Adrenal gland (tissue), 12 donors: ENCODE results near the gene TBC1D24. TPM values are rescaled to one million over a fixed set of nuclear protein-coding genes. Genes with fewer than 3 reads are reported as not detected.

Experiments
- DNase-seq, 7 donors: peaks; one replicate each; pipeline ENCODE4 v3.0.0-alpha.2; 2019 to 2020
- H3K27ac ChIP-seq, 5 donors: fragments of 200-600 bp; sonication (generic) in 4 of 5; 1 replicate in 3 of 5; 2 replicates in 2 of 5; pipeline versions ENCODE4 v1.5.1 to v1.8.0; 2016 to 2020; ENCODE audit warnings: mild to moderate bottlenecking in 1 of 5
- H3K27me3 ChIP-seq: fragments of 200-600 bp; 2 replicates; pipeline ENCODE4 v1.8.0; 2021
- H3K36me3 ChIP-seq, 2 donors: fragments of 200-600 bp; replicated peaks in 1 of 2; 1 replicate in 1 of 2; 2 replicates in 1 of 2; pipeline versions ENCODE4 v1.5.1 to v1.8.0; 2018 to 2022
- H3K4me1 ChIP-seq, 2 donors: fragments of 200-600 bp; replicated peaks in 1 of 2; 1 replicate in 1 of 2; 2 replicates in 1 of 2; pipeline versions ENCODE4 v1.5.1 to v1.8.0; 2018 to 2021
- H3K4me3 ChIP-seq, 4 donors: fragments of 200-600 bp; sonication (generic) in 3 of 4; one replicate each; pipeline ENCODE4 v1.5.1; 2016 to 2018
- H3K9me3 ChIP-seq, 3 donors: fragments of 200-600 bp; sonication (generic) in 1 of 3; replicated peaks in 1 of 3; 1 replicate in 2 of 3; 2 replicates in 1 of 3; pipeline versions ENCODE4 v1.5.1 to v1.8.0; 2016 to 2021
- POLR2A ChIP-seq, 2 donors: fragments of 450-650 bp; IDR thresholded peaks; one replicate each; pipeline ENCODE4 v1.6.1; 2017; ENCODE audit warnings: antibody characterized with exemption in 2 of 2, mild to moderate bottlenecking in 2 of 2, moderate library complexity in 1 of 2
- WGBS, 4 donors: extraction: QIAGEN DNeasy Blood & Tissue Kit in 2 of 4; methylation state at CpG; one replicate each; pipeline versions ENCODE4 v1.1.5 to v1.1.7; 2013 to 2017; 5-methylcytosine and 5-hydroxymethylcytosine counted together
- intact Hi-C, 2 donors: fragments of 100-400 bp; cut with DNase I; formaldehyde crosslinking; loops; one replicate each; pipeline versions ENCODE4 v1.14.1 to v1.15.0; 2022 to 2023
- polyA plus RNA-seq, 3 donors: library from polyadenylated mRNA; stranded (reverse); fragments of 200-250 nt in 2 of 3; fragments of 350-450 nt in 1 of 3; fragmentation: Illumina TruSeq in 1 of 3; extraction: RNeasy Lipid Tissue Mini Kit (QIAGEN cat#74804) in 1 of 3; gene quantifications; one replicate each; pipeline ENCODE4 v1.2.3, GENCODE V29; 2013 to 2014
- total RNA-seq, 9 donors: library from RNA; depleted of rRNA in 4 of 9; stranded (reverse); fragments of >200 nt in 4 of 9; fragments of 120-200 nt in 1 of 9; fragmentation: NEBNext Ultra II Directional in 1 of 9; extraction: Animal tissue kit (Norgen Biotek cat#: 25700) in 1 of 9; gene quantifications; one replicate each; pipeline versions ENCODE4 v1.1.0 to v1.2.4, GENCODE V29; 2013 to 2023
- TF ChIP-seq, protein P1 (sequence below), 6 experiments: fragments of 450-650 bp in 4 of 6; fragments of 200-600 bp in 2 of 6; sonication (generic) in 1 of 6; IDR thresholded peaks; 1 replicate in 5 of 6; 2 replicates in 1 of 6; pipeline versions ENCODE4 v1.5.1 to v1.8.0; 2016 to 2021; ENCODE audit warnings: antibody characterized with exemption in 6 of 6, mild to moderate bottlenecking in 2 of 6, moderate library complexity in 1 of 6
- donor health status: healthy with polysubstance abuse.
- donor health status: Bipolar disorder and iron deficiency.
- donor health status: DM: yes; HTN: yes; CAD: no.
- donor health status: DM: no; HTN: no; CAD: no.
- donor health status: DM: no; HTN: no; CAD: no.
- donor health status: DM: yes; HTN: yes; CAD: no.

Gene TBC1D24
- total and polyA plus RNA-seq, 12 donors, result 3.9 to 18.5 (median 13.9) TPM

DNA sequence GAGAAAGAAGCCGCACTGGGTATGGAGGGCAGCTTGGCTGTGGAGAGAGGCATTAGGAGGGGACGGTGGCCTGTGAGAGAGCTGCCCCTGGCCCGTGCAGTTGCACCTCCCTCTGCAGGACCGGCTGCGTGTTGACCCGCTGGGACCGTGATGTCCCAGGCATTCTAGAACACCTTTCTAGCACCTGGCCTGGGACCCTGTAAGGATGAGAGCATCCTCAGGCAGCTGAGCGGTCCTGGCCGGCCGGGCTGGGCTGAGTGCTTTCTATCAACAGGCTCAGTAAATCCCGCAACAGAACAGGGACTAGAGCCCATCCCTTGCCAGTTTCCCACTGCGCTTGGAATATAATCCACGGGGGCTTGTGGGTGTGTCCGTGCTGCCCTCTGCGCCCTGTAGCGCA lies 14.7 kb downstream of the TBC1D24 start:
- Histone ChIP-seq H3K36me3 (no peaks in the 10 kb centered on the region), H3K9me3 (no peaks in the 10 kb centered on the region), H3K27me3 (no peaks in the 10 kb centered on the region), H3K4me1 (no peaks in the 10 kb centered on the region), H3K4me3 (no peak overlapping the region), H3K27ac (no peak overlapping the region)
- intact Hi-C loops, result no loop called here
- no peak for DNase-seq
- WGBS, 4 donors, result 91 to 97% (median 94%) methylated on average over 11 to 16 of the region's 16 CpGs
- no peak for TF ChIP-seq POLR2A (IDR thresholded peaks at IDR 0.05)
- TF ChIP-seq, protein P1, sequence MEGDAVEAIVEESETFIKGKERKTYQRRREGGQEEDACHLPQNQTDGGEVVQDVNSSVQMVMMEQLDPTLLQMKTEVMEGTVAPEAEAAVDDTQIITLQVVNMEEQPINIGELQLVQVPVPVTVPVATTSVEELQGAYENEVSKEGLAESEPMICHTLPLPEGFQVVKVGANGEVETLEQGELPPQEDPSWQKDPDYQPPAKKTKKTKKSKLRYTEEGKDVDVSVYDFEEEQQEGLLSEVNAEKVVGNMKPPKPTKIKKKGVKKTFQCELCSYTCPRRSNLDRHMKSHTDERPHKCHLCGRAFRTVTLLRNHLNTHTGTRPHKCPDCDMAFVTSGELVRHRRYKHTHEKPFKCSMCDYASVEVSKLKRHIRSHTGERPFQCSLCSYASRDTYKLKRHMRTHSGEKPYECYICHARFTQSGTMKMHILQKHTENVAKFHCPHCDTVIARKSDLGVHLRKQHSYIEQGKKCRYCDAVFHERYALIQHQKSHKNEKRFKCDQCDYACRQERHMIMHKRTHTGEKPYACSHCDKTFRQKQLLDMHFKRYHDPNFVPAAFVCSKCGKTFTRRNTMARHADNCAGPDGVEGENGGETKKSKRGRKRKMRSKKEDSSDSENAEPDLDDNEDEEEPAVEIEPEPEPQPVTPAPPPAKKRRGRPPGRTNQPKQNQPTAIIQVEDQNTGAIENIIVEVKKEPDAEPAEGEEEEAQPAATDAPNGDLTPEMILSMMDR (IDR thresholded peaks at IDR 0.05), result no peak

GRCh38 chr16:2490190-2491105 lies 15.5 kb downstream of the TBC1D24 start:
- H3K9me3 ChIP-seq, result no peaks in the 10 kb centered on the region
- WGBS, 4 donors, result 82 to 93% (median 91%) methylated on average over 21 to 23 of the region's 23 CpGs
- no peaks in the 10 kb centered on the region for H3K4me1 ChIP-seq
- H3K27ac ChIP-seq, result no peak overlapping the region
- no peak for DNase-seq
- H3K27me3 ChIP-seq, result no peaks in the 10 kb centered on the region
- no peaks in the 10 kb centered on the region for H3K36me3 ChIP-seq
- TF ChIP-seq POLR2A (IDR thresholded peaks at IDR 0.05), result no peak
- TF ChIP-seq, protein P1 (IDR thresholded peaks at IDR 0.05), result no peak
- intact Hi-C loops, result loop anchor here (10.0 kb wide), 2 partner anchors 156 to 196 kb away; no protein-coding TSS in a partner anchor
- no peak overlapping the region for H3K4me3 ChIP-seq

DNA sequence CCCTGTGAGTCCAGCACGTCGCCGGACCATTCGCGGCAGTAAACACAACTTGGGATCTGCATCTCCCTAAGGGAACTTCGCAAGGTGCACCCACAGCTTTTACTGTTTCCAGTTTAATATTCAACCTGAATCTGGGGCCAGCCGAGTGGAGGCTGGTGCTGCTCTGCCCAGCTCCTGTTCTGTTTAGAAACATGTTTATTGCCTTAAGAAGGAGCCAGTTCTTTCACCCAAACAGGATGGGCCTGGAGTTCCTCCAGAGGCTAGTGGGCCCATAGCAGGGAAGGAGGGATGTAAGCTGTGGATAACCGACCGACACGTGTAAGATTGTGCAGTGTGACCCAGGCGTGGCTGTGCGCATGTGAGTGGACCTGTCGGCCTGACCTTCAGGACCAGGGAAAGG lies 17.4 kb downstream of the TBC1D24 start:
- intact Hi-C loops, result loop anchor here (10.0 kb wide), 2 partner anchors 157 to 197 kb away; no protein-coding TSS in a partner anchor
- 82 to 93% (median 90%) methylated on average over 10 to 13 of the region's 13 CpGs for WGBS, 4 donors
- no peaks in the 10 kb centered on the region for H3K9me3 ChIP-seq
- H3K4me3 ChIP-seq, result no peak overlapping the region
- peaks cover 0 to 9% of the 10 kb centered on the region in 2 donors for H3K36me3 ChIP-seq
- no peaks in the 10 kb centered on the region for H3K27me3 ChIP-seq
- no peak for TF ChIP-seq POLR2A (IDR thresholded peaks at IDR 0.05)
- TF ChIP-seq, protein P1 (IDR thresholded peaks at IDR 0.05), result no peak
- no peak overlapping the region for H3K27ac ChIP-seq
- DNase-seq, result no peak
- peaks cover 0 to 4% of the 10 kb centered on the region in 2 donors for H3K4me1 ChIP-seq

GRCh38 chr16:2493605-2494004 lies 18.7 kb downstream of the TBC1D24 start:
- H3K4me1 ChIP-seq, result peaks cover 0 to 15% of the 10 kb centered on the region in 2 donors
- H3K4me3 ChIP-seq, result no peak overlapping the region
- TF ChIP-seq POLR2A (IDR thresholded peaks at IDR 0.05), result no peak
- TF ChIP-seq, protein P1 (IDR thresholded peaks at IDR 0.05), result no peak
- H3K27ac ChIP-seq, result no peak overlapping the region
- no peaks in the 10 kb centered on the region for H3K27me3 ChIP-seq
- H3K9me3 ChIP-seq, result no peaks in the 10 kb centered on the region
- peaks cover 0 to 9% of the 10 kb centered on the region in 2 donors for H3K36me3 ChIP-seq
- intact Hi-C loops, result loop anchor here (10.0 kb wide), 2 partner anchors 159 to 199 kb away; no protein-coding TSS in a partner anchor
- DNase-seq, result no peak
- WGBS, 4 donors, result 86 to 93% (median 89%) methylated on average over 5 to 6 of the region's 6 CpGs
